8988T (cell line): ENCODE results near the gene GABPB2.
A peak's percentile ranks its signal among the peaks of the same experiment; 100 is the strongest.

ENCODE experiments used
- DNase-seq: peaks from one replicate; pipeline ENCODE4 v3.0.0; 2011

GABPB2 gene

GRCh38 chr1:151070474-151071276 is at the start of gene GABPB2:
Gene GABPB2 (plus strand): TSS chr1:151070761. CDS start chr1:151088190, 17,429 bp downstream.
- DNase-seq, result peak; percentile 66

- peak; percentile 62 for DNase-seq
These were observed 45.9 kb upstream of the GABPB2 start for GRCh38 chr1:151024540-151025146.

GRCh38 chr1:151026460-151026859 is 44.1 kb upstream of the GABPB2 start:
- DNase-seq, result no peak

GRCh38 chr1:151032164-151032563 is 38.4 kb upstream of the GABPB2 start:
- DNase-seq, result no peak

- DNase-seq, result no peak
These were observed 35.4 kb upstream of the GABPB2 start for GRCh38 chr1:151035167-151035566.

- no peak for DNase-seq
These were observed 34.2 kb upstream of the GABPB2 start, which contains the start of gene BNIPL for GRCh38 chr1:151036356-151036755. Gene BNIPL (plus strand): TSS chr1:151036586. CDS start chr1:151036726, 140 bp downstream.

GRCh38 chr1:151037032-151037431 is 33.5 kb upstream of the GABPB2 start:
- DNase-seq, result no peak

- DNase-seq, result no peak
These were observed 31.0 kb upstream of the GABPB2 start for GRCh38 chr1:151039521-151039920.

GRCh38 chr1:151043163-151043562 is 27.4 kb upstream of the GABPB2 start:
- no peak for DNase-seq

- DNase-seq, result peak; percentile 79
These were observed 23.0 kb upstream of the GABPB2 start, which contains the start of gene C1orf56 for GRCh38 chr1:151047591-151047924. Gene C1orf56 (plus strand): TSS chr1:151047751. CDS start chr1:151047848, 97 bp downstream.

- DNase-seq, result peak; percentile 81
These were observed 22.5 kb upstream of the GABPB2 start for GRCh38 chr1:151047925-151048644.

GRCh38 chr1:151048645-151049032 is 21.9 kb upstream of the GABPB2 start:
- no peak for DNase-seq

GRCh38 chr1:151049458-151049857 is 21.1 kb upstream of the GABPB2 start:
- no peak for DNase-seq

- DNase-seq, result no peak
These were observed 20.4 kb upstream of the GABPB2 start for GRCh38 chr1:151050051-151050688.

- no peak for DNase-seq
These were observed 19.1 kb upstream of the GABPB2 start for GRCh38 chr1:151051356-151052009.

- DNase-seq, result no peak
These were observed 15.5 kb upstream of the GABPB2 start for GRCh38 chr1:151054971-151055547.

- no peak for DNase-seq
These were observed 15.0 kb upstream of the GABPB2 start for GRCh38 chr1:151055581-151055980.

GRCh38 chr1:151056149-151056548 is 14.4 kb upstream of the GABPB2 start:
- DNase-seq, result no peak

- no peak for DNase-seq
These were observed 11.9 kb upstream of the GABPB2 start for GRCh38 chr1:151058692-151059091.

GRCh38 chr1:151059109-151060006 is 11.2 kb upstream of the GABPB2 start, which contains the start of gene CDC42SE1:
Gene CDC42SE1 (minus strand): TSS chr1:151059622. CDS start chr1:151055730, 3,892 bp downstream.
- DNase-seq, result peak; percentile 94
